ENCODE measurements around the gene PRPS1. TPM values are rescaled to one million over a fixed set of nuclear protein-coding genes. Genes with fewer than 3 reads are reported as not detected.
"Not testable (repeated sequence)": the region's sequence is repeated elsewhere in the genome, so short reads cannot be mapped to it uniquely, and the experiment has no call there.

The PRPS1 gene
- total RNA-seq, 1 donor from 2014 or later, result 45.1 TPM

DNA sequence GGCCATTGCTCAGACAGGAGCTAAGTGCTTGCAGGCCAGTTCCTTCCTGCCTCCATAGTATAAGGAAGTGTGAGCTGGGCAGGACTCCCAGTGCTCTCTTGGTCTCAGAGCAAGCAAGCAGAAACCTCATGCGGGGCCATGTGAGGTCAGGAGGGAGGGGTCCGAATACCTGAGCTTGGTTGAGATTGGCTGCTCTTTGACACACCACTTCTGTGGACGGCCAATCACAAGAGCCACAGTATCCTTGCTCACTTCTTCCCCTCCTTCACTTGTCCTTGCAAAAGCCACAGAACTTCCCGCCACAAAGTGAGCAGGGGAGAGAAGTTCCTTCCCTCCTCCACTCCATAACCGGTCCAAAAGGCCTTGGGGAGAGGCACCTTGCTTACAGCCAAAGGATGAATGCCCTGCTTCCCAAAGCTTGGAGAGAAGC is 56.7 kb downstream of the PRPS1 start:
- no peaks in the 10 kb centered on the region for H3K36me3 Mint-ChIP-seq
- no peak overlapping the region for H3K27ac Mint-ChIP-seq
- DNase-seq (ENCODE audit: extremely low spot score, unreplicated experiment), result no peak
- peaks cover 39% of the 10 kb centered on the region for H3K4me1 Mint-ChIP-seq (ENCODE audit: unreplicated experiment)
- no peak for TF ChIP-seq CTCF (conservative IDR thresholded peaks at IDR 0.05)
- peaks cover 4% of the 10 kb centered on the region for H3K27me3 Mint-ChIP-seq
- H3K9me3 Mint-ChIP-seq, result peaks cover 5% of the 10 kb centered on the region
- no peak overlapping the region for H3K4me3 Mint-ChIP-seq

GRCh38 chrX:107685586-107685985 is 57.3 kb downstream of the PRPS1 start:
- not testable (repeated sequence) for DNase-seq (ENCODE audit: extremely low spot score, unreplicated experiment); H3K27ac Mint-ChIP-seq; H3K4me3 Mint-ChIP-seq; H3K36me3 Mint-ChIP-seq; H3K27me3 Mint-ChIP-seq; H3K9me3 Mint-ChIP-seq
- peaks cover 35% of the 10 kb centered on the region for H3K4me1 Mint-ChIP-seq (ENCODE audit: unreplicated experiment)

DNA sequence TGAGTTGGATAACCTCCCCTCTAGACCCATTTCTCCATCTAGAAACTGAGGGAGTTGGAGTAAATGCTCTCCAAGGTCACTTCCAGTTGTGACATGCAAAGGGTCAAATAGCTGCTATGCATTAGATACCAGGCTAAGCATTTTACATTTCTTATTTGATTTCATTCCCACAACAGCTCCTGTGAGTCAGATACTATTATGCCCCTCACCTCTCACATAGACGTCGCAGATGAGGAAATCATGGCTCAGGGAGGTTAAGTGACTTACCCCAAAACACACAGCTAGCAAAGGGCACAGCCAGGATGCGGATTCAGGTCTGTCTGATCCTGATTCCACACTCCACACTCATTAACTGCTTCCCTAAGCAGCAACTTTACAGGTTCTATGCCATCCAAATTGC is 57.7 kb downstream of the PRPS1 start:
- no peaks in the 10 kb centered on the region for H3K27me3 Mint-ChIP-seq
- TF ChIP-seq CTCF (conservative IDR thresholded peaks at IDR 0.05), result no peak
- H3K4me3 Mint-ChIP-seq, result no peak overlapping the region
- no peaks in the 10 kb centered on the region for H3K36me3 Mint-ChIP-seq
- no peak overlapping the region for H3K27ac Mint-ChIP-seq
- H3K4me1 Mint-ChIP-seq (ENCODE audit: unreplicated experiment), result peaks cover 30% of the 10 kb centered on the region
- peaks cover 5% of the 10 kb centered on the region for H3K9me3 Mint-ChIP-seq
- no peak for DNase-seq (ENCODE audit: extremely low spot score, unreplicated experiment)

- Mint-ChIP-seq H3K4me1 (ENCODE audit: unreplicated experiment) (peaks cover 30% of the 10 kb centered on the region), H3K27ac (no peak overlapping the region), H3K27me3 (no peaks in the 10 kb centered on the region), H3K9me3 (peaks cover 5% of the 10 kb centered on the region), H3K36me3 (no peaks in the 10 kb centered on the region), H3K4me3 (peak overlapping the region; percentile 35)
- DNase-seq (ENCODE audit: extremely low spot score, unreplicated experiment), result no peak
- no peak for TF ChIP-seq CTCF (conservative IDR thresholded peaks at IDR 0.05)
Measured at GRCh38 chrX:107686792-107687191, 58.5 kb downstream of the PRPS1 start.

DNA sequence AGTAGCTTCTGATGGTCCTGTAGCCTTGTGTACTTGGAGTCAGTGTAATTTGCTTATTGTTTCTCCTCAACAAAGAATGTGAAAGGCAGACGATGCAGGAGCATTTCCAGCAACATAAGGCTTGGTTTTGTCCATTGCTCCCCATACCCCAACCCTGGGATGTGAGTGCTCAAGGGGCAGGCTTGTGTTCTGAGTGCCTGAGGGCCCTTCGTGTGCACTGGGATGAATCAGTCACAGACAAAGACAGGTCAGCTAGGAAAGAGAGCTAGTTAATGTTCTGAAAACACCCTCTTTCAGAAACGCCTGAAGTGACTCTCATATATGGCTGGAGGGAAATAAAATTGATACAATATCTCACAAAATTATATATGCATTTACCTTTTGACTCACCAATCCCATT is 59.1 kb downstream of the PRPS1 start:
- Mint-ChIP-seq H3K36me3 (no peaks in the 10 kb centered on the region), H3K9me3 (peaks cover 5% of the 10 kb centered on the region), H3K4me3 (no peak overlapping the region), H3K4me1 (ENCODE audit: unreplicated experiment) (peaks cover 30% of the 10 kb centered on the region), H3K27me3 (no peaks in the 10 kb centered on the region), H3K27ac (no peak overlapping the region)
- TF ChIP-seq CTCF (conservative IDR thresholded peaks at IDR 0.05), result no peak
- no peak for DNase-seq (ENCODE audit: extremely low spot score, unreplicated experiment)

GRCh38 chrX:107691024-107691448 is 62.7 kb downstream of the PRPS1 start:
- no peak for DNase-seq (ENCODE audit: extremely low spot score, unreplicated experiment)
- no peak for TF ChIP-seq CTCF (conservative IDR thresholded peaks at IDR 0.05)
- Mint-ChIP-seq H3K4me3 (no peak overlapping the region), H3K9me3 (peaks cover 5% of the 10 kb centered on the region), H3K27ac (no peak overlapping the region), H3K27me3 (no peaks in the 10 kb centered on the region), H3K36me3 (no peaks in the 10 kb centered on the region), H3K4me1 (ENCODE audit: unreplicated experiment) (peaks cover 15% of the 10 kb centered on the region)
